ENCODE results near the gene E2F4. TPM values are rescaled to one million over a fixed set of nuclear protein-coding genes. Genes with fewer than 3 reads are reported as not detected.

E2F4 gene
- total and polyA plus RNA-seq, 8 donors = 45.7 to 81.4 (median 53.9) TPM

DNA sequence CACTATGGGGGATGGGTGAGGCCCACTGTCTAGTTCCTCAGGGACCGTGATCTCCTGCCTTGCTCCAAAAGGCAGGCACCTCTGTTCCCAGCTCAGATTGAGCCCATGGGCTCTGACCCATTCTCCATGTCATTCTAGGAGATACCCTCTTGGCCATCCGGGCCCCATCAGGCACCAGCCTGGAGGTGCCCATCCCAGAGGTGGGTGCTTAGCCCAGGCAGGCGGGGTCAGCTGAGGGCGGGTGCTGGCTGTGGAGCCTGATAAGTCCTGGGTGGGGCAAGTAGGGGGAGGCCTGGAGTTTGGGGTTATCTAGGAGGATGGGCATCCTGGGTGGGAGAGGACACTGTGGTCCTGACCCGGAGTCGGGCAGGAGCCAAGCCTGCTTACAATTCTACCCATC is 2.3 kb downstream of the E2F4 start:
- Histone ChIP-seq H3K4me1 (peaks cover 18 to 66% of the 10 kb centered on the region in 2 donors), H3K36me3 (peaks cover 0 to 59% of the 10 kb centered on the region in 2 donors), H3K4me3 (no peak overlapping the region), H3K27ac (no peak overlapping the region), H3K9me3 (no peaks in the 10 kb centered on the region), H3K27me3 (no peaks in the 10 kb centered on the region)
- TF ChIP-seq, protein P1, sequence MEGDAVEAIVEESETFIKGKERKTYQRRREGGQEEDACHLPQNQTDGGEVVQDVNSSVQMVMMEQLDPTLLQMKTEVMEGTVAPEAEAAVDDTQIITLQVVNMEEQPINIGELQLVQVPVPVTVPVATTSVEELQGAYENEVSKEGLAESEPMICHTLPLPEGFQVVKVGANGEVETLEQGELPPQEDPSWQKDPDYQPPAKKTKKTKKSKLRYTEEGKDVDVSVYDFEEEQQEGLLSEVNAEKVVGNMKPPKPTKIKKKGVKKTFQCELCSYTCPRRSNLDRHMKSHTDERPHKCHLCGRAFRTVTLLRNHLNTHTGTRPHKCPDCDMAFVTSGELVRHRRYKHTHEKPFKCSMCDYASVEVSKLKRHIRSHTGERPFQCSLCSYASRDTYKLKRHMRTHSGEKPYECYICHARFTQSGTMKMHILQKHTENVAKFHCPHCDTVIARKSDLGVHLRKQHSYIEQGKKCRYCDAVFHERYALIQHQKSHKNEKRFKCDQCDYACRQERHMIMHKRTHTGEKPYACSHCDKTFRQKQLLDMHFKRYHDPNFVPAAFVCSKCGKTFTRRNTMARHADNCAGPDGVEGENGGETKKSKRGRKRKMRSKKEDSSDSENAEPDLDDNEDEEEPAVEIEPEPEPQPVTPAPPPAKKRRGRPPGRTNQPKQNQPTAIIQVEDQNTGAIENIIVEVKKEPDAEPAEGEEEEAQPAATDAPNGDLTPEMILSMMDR (IDR thresholded peaks at IDR 0.05) = no peak
- no peak for ATAC-seq
- intact Hi-C loops (cut with DNase I) = no loop called here
- peak in 1 of 4 donors; percentile 74 for DNase-seq

DNA sequence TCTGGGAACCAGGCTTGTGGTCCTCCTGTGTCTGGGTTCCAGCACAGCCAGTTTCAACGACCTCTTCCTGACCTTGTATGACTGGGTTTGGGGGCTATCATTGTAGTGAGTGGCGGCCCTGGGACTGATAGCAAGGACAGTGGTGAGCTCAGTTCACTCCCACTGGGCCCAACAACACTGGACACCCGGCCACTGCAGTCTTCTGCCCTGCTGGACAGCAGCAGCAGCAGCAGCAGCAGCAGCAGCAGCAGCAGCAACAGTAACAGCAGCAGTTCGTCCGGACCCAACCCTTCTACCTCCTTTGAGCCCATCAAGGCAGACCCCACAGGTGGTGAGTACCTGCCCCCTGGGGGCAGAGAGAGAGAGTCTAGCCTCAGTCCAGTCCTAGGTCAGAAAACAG is 3.7 kb downstream of the E2F4 start:
- Histone ChIP-seq H3K9me3 (no peaks in the 10 kb centered on the region), H3K4me3 (no peak overlapping the region), H3K36me3 (peaks cover 0 to 71% of the 10 kb centered on the region in 2 donors), H3K27ac (no peak overlapping the region), H3K27me3 (no peaks in the 10 kb centered on the region), H3K4me1 (peaks cover 18 to 69% of the 10 kb centered on the region in 2 donors)
- intact Hi-C loops (cut with DNase I) = no loop called here
- DNase-seq (peak in 1 of 4 donors; percentile 28), ATAC-seq (no peak)
- TF ChIP-seq, protein P1 (IDR thresholded peaks at IDR 0.05) = no peak

DNA sequence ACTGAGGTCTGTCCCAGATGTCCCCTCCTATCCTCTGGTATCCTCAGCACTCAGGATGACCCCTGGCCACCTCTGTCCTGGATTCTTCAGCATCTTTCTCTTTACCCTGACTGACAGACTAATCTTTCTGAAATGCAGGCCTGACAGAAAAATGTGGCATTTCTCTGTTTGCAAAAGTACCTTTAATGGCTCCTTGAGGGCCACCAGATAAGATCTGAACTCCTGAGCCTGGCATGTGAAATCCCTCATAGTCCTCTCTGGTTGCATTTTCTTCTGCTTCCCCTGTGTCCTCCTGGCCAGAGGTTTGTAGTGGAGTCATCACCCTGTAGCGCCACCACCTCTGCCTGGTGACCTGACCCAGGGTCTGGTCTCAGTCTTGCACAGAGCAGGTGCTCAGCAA is 4.9 kb downstream of the E2F4 start:
- no peak for ATAC-seq
- peaks cover 0 to 83% of the 10 kb centered on the region in 2 donors for H3K36me3 ChIP-seq
- H3K4me1 ChIP-seq = peaks cover 15 to 59% of the 10 kb centered on the region in 2 donors
- intact Hi-C loops (cut with DNase I) = no loop called here
- H3K9me3 ChIP-seq = no peaks in the 10 kb centered on the region
- TF ChIP-seq, protein P1 (IDR thresholded peaks at IDR 0.05) = no peak
- H3K4me3 ChIP-seq = no peak overlapping the region
- DNase-seq = no peak
- H3K27ac ChIP-seq = no peak overlapping the region
- H3K27me3 ChIP-seq = no peaks in the 10 kb centered on the region

- ATAC-seq = no peak
- Histone ChIP-seq H3K4me3 (no peak overlapping the region), H3K36me3 (peaks cover 0 to 91% of the 10 kb centered on the region in 2 donors), H3K27me3 (no peaks in the 10 kb centered on the region), H3K27ac (peak overlapping the region in 1 of 2 donors; percentile 61), H3K4me1 (peaks cover 13 to 56% of the 10 kb centered on the region in 2 donors), H3K9me3 (no peaks in the 10 kb centered on the region)
- intact Hi-C loops (cut with DNase I) = no loop called here
- peak in 1 of 4 donors; percentile 32 for DNase-seq
- TF ChIP-seq, protein P1 (IDR thresholded peaks at IDR 0.05) = no peak
Measured at GRCh38 chr16:67197704-67198103, 5.7 kb downstream of the E2F4 start.

DNA sequence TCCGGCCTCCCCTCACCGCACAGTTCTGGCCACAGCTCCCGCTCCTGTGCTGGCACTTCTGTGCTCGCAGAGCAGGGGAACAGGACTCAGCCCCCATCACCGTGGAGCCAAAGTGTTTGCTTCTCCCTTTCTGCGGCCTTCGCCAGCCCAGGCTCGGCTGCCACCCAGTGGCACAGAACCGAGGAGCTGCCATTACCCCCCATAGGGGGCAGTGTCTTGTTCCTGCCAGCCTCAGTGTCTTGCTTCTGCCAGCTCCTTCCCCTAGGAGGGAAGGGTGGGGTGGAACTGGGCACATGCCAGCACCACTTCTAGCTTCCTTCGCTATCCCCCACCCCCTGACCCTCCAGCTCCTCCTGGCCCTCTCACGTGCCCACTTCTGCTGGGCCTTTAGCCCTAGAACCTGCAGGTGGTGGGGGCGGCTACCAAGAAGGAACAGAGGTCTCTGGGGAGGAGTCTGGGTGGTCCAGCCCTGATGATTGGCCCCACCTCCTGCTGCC is 6.3 kb downstream of the E2F4 start:
- no peaks in the 10 kb centered on the region for H3K27me3 ChIP-seq
- ATAC-seq = peak; percentile 73

More for the DNA sequence above, 6.3 kb downstream of the E2F4 start:
- intact Hi-C loops (cut with DNase I) = no loop called here
- H3K27ac ChIP-seq = peak overlapping the region; percentile 42 to 61
- H3K9me3 ChIP-seq = no peaks in the 10 kb centered on the region
- peaks cover 0 to 97% of the 10 kb centered on the region in 2 donors for H3K36me3 ChIP-seq
- TF ChIP-seq, protein P1 (IDR thresholded peaks at IDR 0.05) = peak; percentile 63 to 65
- H3K4me3 ChIP-seq = no peak overlapping the region
- H3K4me1 ChIP-seq = peaks cover 7 to 50% of the 10 kb centered on the region in 2 donors
- peak in 3 of 4 donors; percentile 68 to 76 (median 70) for DNase-seq
